ENCODE data around the gene EP400. TPM values are rescaled to one million over a fixed set of nuclear protein-coding genes. Genes with fewer than 3 reads are reported as not detected.
A peak's percentile ranks its signal among the peaks of the same experiment; 100 is the strongest.

EP400 gene
- total RNA-seq, 2 donors from 2014 or later = 10.5 to 15.5 TPM

DNA sequence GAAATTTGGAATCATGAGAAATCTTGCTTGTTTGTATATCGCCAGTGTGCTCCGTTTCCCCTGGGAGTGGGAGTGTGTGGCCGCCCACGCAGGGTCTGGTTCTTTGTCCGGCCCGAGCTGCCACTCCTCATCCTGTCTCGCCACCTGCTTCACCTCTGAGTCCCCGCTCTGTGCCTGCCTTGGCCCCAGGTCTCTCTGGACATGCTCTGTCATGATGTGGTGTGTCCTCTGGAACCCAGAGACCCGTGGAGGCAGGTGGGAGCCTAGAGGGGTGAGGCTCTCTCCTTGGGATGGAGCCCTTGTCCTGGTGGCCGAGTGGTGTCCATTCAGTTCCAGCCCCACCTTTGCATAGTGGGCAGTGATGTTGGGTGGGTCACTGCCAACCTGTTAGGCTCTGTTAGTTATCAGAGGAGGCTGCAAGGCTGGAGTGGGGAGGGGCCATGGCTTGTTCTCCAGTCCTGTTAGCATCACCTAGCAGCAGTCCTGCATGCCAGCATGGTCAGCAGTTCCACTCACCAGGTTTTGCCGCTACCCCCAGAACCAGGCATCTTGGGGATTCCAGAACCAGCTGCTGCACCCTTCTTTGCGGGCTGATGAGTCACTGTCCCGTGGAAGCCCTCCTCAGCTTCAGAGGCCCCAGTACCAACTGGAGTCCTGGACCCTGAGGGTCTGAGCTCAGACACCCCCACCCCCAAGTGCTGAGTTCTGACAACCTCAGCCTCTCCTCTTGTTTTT is 76.5 kb downstream of the EP400 start:
- no peak overlapping the region for H3K27ac ChIP-seq
- no peak for DNase-seq (ENCODE audit: low spot score)
- no peaks in the 10 kb centered on the region for H3K4me1 ChIP-seq
- peaks cover 80% of the 10 kb centered on the region for H3K36me3 ChIP-seq
- H3K9me3 ChIP-seq = no peaks in the 10 kb centered on the region
- H3K4me3 ChIP-seq = no peak overlapping the region
- no peaks in the 10 kb centered on the region for H3K27me3 ChIP-seq
- TF ChIP-seq, protein P1, sequence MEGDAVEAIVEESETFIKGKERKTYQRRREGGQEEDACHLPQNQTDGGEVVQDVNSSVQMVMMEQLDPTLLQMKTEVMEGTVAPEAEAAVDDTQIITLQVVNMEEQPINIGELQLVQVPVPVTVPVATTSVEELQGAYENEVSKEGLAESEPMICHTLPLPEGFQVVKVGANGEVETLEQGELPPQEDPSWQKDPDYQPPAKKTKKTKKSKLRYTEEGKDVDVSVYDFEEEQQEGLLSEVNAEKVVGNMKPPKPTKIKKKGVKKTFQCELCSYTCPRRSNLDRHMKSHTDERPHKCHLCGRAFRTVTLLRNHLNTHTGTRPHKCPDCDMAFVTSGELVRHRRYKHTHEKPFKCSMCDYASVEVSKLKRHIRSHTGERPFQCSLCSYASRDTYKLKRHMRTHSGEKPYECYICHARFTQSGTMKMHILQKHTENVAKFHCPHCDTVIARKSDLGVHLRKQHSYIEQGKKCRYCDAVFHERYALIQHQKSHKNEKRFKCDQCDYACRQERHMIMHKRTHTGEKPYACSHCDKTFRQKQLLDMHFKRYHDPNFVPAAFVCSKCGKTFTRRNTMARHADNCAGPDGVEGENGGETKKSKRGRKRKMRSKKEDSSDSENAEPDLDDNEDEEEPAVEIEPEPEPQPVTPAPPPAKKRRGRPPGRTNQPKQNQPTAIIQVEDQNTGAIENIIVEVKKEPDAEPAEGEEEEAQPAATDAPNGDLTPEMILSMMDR (IDR thresholded peaks at IDR 0.05) = no peak

DNA sequence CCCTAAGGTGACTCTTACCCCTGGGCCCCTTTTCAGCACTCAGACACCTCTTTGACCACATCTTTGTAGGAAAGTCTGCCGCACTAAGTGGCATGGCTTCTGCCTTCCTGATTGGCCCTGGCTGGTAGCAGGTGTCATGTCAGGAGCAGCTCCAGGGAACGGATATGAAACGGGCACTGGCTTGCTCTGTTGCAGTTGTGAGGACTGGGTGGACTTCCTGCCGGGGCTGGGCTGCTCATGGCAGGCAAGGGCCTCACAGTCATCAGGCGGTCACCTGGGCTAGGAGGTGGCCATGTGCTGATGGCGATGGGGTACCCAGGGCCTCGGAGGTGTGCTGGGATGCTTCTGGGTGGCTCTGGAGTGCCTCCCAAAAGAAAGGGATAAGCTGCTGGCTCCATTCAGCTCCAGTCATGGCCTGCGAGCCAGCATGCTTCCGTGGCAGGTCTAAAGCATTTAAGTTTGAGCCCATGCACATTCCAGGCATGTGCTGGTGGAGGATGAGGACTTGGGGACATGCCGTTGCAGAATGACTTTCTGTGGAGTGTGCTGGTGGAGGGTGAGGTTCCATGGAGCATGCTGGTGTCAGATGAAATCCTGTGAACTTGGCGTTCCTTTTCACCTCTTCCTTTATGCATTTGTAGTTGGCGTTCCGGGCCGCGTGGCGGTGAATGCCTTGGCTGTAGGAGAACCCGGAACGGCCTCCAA is 77.2 kb downstream of the EP400 start:
- H3K36me3 ChIP-seq = peaks cover 77% of the 10 kb centered on the region
- H3K9me3 ChIP-seq = no peaks in the 10 kb centered on the region
- no peak overlapping the region for H3K4me3 ChIP-seq
- no peaks in the 10 kb centered on the region for H3K4me1 ChIP-seq
- H3K27ac ChIP-seq = no peak overlapping the region
- no peak for DNase-seq (ENCODE audit: low spot score)
- no peaks in the 10 kb centered on the region for H3K27me3 ChIP-seq
- TF ChIP-seq, protein P1 (IDR thresholded peaks at IDR 0.05) = no peak

DNA sequence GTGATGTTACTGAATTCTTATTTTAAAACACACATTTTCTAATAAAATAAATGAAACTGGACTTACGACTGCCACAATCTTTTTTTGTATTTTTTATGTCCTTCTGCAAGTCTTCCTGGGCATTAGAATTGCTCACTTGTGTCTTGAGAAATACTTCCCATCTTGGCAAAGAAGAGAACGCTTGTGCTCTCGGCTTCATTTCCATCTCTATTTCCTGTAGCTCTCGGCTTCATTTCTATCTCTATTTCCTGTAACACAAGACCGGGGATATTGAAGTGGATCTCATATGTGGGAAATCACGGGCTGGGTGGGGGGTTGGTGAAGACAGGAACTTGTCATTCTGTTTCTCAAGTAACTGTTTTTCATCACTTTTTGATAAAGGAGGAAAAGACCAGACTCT is 77.9 kb downstream of the EP400 start:
- H3K27me3 ChIP-seq = no peaks in the 10 kb centered on the region
- H3K27ac ChIP-seq = no peak overlapping the region
- H3K4me1 ChIP-seq = no peaks in the 10 kb centered on the region
- peaks cover 80% of the 10 kb centered on the region for H3K36me3 ChIP-seq
- TF ChIP-seq, protein P1 (IDR thresholded peaks at IDR 0.05) = no peak
- no peak overlapping the region for H3K4me3 ChIP-seq
- no peak for DNase-seq (ENCODE audit: low spot score)
- H3K9me3 ChIP-seq = no peaks in the 10 kb centered on the region

DNA sequence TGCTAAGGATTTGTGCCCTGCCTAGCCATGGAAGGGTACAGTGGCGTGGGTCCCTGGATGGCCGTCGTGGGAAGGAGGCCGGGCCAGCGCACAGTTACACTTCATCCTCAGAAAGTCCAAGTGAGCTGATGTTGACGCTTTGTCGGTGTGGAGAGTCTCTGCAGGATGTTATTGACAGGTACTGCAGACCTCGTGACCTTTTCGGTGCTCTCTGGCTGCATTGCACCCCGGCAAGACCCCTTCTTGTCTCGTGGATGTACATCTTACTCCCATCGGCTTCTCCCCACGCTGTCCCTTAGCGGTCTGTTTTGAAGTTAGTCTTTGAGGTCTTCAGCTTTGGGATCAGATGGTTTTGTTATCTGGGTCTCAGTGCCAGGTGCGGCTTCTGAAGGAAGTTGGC is 78.4 kb downstream of the EP400 start:
- Histone ChIP-seq H3K9me3 (no peaks in the 10 kb centered on the region), H3K4me3 (no peak overlapping the region), H3K27ac (no peak overlapping the region), H3K27me3 (no peaks in the 10 kb centered on the region), H3K36me3 (peaks cover 81% of the 10 kb centered on the region), H3K4me1 (no peaks in the 10 kb centered on the region)
- TF ChIP-seq, protein P1 (IDR thresholded peaks at IDR 0.05) = no peak
- DNase-seq (ENCODE audit: low spot score) = no peak

DNA sequence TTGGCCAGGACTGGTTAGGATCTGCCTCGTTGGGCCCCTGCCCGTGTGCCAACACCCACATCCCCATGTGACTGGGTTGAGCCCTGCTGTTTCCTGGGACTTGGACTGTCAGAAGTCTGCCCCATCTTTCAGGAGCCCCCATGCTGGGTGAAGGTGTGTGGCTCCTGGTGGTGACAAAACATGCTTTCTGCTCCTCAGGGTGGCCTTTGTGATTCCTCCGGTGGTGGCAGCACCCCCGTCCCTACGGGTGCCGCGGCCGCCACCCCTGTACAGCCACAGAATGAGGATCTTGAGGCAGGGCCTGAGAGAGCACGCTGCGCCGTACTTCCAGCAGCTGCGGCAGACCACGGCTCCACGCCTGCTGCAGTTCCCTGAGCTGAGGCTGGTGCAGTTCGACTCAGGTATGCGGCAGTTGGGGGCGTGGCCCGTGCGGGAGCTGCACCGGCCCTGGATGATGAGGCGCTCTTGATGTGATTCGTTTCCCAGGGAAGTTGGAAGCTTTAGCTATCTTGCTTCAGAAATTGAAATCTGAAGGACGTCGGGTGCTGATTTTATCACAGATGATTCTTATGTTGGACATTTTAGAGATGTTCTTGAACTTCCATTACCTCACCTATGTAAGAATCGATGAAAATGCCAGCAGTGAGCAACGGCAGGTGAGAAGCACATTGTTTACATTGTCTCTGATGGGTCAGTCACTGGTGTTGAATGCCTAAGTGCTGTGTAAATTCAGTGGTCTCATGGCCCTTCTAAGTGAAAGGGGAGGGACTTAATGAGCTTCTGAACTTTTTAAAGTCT is 80.0 kb downstream of the EP400 start:
- no peaks in the 10 kb centered on the region for H3K4me1 ChIP-seq
- no peaks in the 10 kb centered on the region for H3K9me3 ChIP-seq
- no peak overlapping the region for H3K4me3 ChIP-seq
- no peaks in the 10 kb centered on the region for H3K27me3 ChIP-seq
- DNase-seq (ENCODE audit: low spot score) = no peak
- TF ChIP-seq, protein P1 (IDR thresholded peaks at IDR 0.05) = no peak
- H3K36me3 ChIP-seq = peaks cover 82% of the 10 kb centered on the region
- H3K27ac ChIP-seq = peak overlapping the region; percentile 5 to 72
